ENCODE results near the gene MSI2. TPM values are rescaled to one million over a fixed set of nuclear protein-coding genes. Genes with fewer than 3 reads are reported as not detected.
A peak's percentile ranks its signal among the peaks of the same experiment; 100 is the strongest.

MSI2 gene
- total RNA-seq, 1 donor from 2014 or later, result 33.8 TPM

- Histone ChIP-seq H3K4me3 (ENCODE audit: low read depth, low read length) (peak overlapping the region; percentile 74), H3K36me3 (ENCODE audit: control insufficient read depth, insufficient read depth, low read length) (no peaks in the 10 kb centered on the region), H3K27me3 (ENCODE audit: control insufficient read depth, insufficient read depth, low read length) (no peaks in the 10 kb centered on the region)
- TF ChIP-seq CTCF (IDR thresholded peaks at IDR 0.05; ENCODE audit: insufficient read depth, low read length, poor library complexity, severe bottlenecking), result no peak
- DNase-seq (ENCODE audit: low read depth), result no peak
These were observed 387 bp downstream of the MSI2 start for GRCh38 chr17:57256708-57257112.

GRCh38 chr17:57257195-57257894 lies 1.0 kb downstream of the MSI2 start:
- DNase-seq (ENCODE audit: low read depth), result no peak
- Histone ChIP-seq H3K36me3 (ENCODE audit: control insufficient read depth, insufficient read depth, low read length) (no peaks in the 10 kb centered on the region), H3K4me3 (ENCODE audit: low read depth, low read length) (peak overlapping the region; percentile 74), H3K27me3 (ENCODE audit: control insufficient read depth, insufficient read depth, low read length) (no peaks in the 10 kb centered on the region)
- TF ChIP-seq CTCF (IDR thresholded peaks at IDR 0.05; ENCODE audit: insufficient read depth, low read length, poor library complexity, severe bottlenecking), result no peak

GRCh38 chr17:57257895-57258851 lies 1.9 kb downstream of the MSI2 start:
- no peaks in the 10 kb centered on the region for H3K27me3 ChIP-seq (ENCODE audit: control insufficient read depth, insufficient read depth, low read length)
- no peak for TF ChIP-seq CTCF (IDR thresholded peaks at IDR 0.05; ENCODE audit: insufficient read depth, low read length, poor library complexity, severe bottlenecking)
- peak overlapping the region; percentile 74 for H3K4me3 ChIP-seq (ENCODE audit: low read depth, low read length)
- no peak for DNase-seq (ENCODE audit: low read depth)
- no peaks in the 10 kb centered on the region for H3K36me3 ChIP-seq (ENCODE audit: control insufficient read depth, insufficient read depth, low read length)

GRCh38 chr17:57259306-57259705 lies 3.0 kb downstream of the MSI2 start:
- peak overlapping the region; percentile 10 for H3K4me3 ChIP-seq (ENCODE audit: low read depth, low read length)
- H3K27me3 ChIP-seq (ENCODE audit: control insufficient read depth, insufficient read depth, low read length), result no peaks in the 10 kb centered on the region
- DNase-seq (ENCODE audit: low read depth), result no peak
- TF ChIP-seq CTCF (IDR thresholded peaks at IDR 0.05; ENCODE audit: insufficient read depth, low read length, poor library complexity, severe bottlenecking), result no peak
- H3K36me3 ChIP-seq (ENCODE audit: control insufficient read depth, insufficient read depth, low read length), result no peaks in the 10 kb centered on the region

- Histone ChIP-seq H3K27me3 (ENCODE audit: control insufficient read depth, insufficient read depth, low read length) (no peaks in the 10 kb centered on the region), H3K4me3 (ENCODE audit: low read depth, low read length) (no peak overlapping the region), H3K36me3 (ENCODE audit: control insufficient read depth, insufficient read depth, low read length) (peaks cover 2% of the 10 kb centered on the region)
- no peak for TF ChIP-seq CTCF (IDR thresholded peaks at IDR 0.05; ENCODE audit: insufficient read depth, low read length, poor library complexity, severe bottlenecking)
- DNase-seq (ENCODE audit: low read depth), result no peak
These were observed 3.5 kb downstream of the MSI2 start for GRCh38 chr17:57259817-57260216.
